Hepatocyte (in vitro differentiated cells): ENCODE data around the gene SORL1-AS1.

Experiments
- EZH2phosphoT487 ChIP-seq: fragments of 200-600 bp; sonication (generic); IDR thresholded peaks from one replicate; pipeline ENCODE4 v1.6.1; 2018; ENCODE audit warnings: antibody characterized with exemption, mild to moderate bottlenecking, low read depth, moderate library complexity; ENCODE audit not compliant: unreplicated experiment, severe bottlenecking
- TF ChIP-seq, protein P1 (sequence below): fragments of 200-600 bp; sonication (generic); IDR thresholded peaks from 2 replicates; pipeline ENCODE4 v1.5.1; 2016; ENCODE audit warnings: antibody characterized with exemption, mild to moderate bottlenecking; ENCODE audit not compliant: poor library complexity

- TF ChIP-seq, protein P1, sequence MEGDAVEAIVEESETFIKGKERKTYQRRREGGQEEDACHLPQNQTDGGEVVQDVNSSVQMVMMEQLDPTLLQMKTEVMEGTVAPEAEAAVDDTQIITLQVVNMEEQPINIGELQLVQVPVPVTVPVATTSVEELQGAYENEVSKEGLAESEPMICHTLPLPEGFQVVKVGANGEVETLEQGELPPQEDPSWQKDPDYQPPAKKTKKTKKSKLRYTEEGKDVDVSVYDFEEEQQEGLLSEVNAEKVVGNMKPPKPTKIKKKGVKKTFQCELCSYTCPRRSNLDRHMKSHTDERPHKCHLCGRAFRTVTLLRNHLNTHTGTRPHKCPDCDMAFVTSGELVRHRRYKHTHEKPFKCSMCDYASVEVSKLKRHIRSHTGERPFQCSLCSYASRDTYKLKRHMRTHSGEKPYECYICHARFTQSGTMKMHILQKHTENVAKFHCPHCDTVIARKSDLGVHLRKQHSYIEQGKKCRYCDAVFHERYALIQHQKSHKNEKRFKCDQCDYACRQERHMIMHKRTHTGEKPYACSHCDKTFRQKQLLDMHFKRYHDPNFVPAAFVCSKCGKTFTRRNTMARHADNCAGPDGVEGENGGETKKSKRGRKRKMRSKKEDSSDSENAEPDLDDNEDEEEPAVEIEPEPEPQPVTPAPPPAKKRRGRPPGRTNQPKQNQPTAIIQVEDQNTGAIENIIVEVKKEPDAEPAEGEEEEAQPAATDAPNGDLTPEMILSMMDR = no peak
- no peak for TF ChIP-seq EZH2phosphoT487
These were observed 60.9 kb downstream of the SORL1-AS1 start for GRCh38 chr11:121391914-121392313.
